ENCODE measurements around the gene BCL7A.

The BCL7A gene

GRCh38 chr12:122082621-122083356 is 61.1 kb downstream of the BCL7A start:
- no peak for ATAC-seq
- TF ChIP-seq ZNF565 (CRISPR knock-in tag; conservative IDR thresholded peaks at IDR 0.05; ENCODE audit: low read depth) (no peak), GLIS3 (CRISPR knock-in tag; IDR thresholded peaks at IDR 0.05) (no peak), CSDC2 (CRISPR knock-in tag; IDR thresholded peaks at IDR 0.05) (no peak), PATZ1 (CRISPR knock-in tag; IDR thresholded peaks at IDR 0.05; ENCODE audit: borderline replicate concordance) (no peak), TCF4 (CRISPR knock-in tag; IDR thresholded peaks at IDR 0.05; ENCODE audit: borderline replicate concordance) (no peak), RARB (CRISPR knock-in tag; IDR thresholded peaks at IDR 0.05) (no peak), ZFP30 (CRISPR knock-in tag; IDR thresholded peaks at IDR 0.05) (no peak), POU6F1 (CRISPR knock-in tag; IDR thresholded peaks at IDR 0.05; ENCODE audit: borderline replicate concordance, low read depth) (no peak), ARNTL (CRISPR knock-in tag; IDR thresholded peaks at IDR 0.05; ENCODE audit: borderline replicate concordance, low read depth) (no peak), SNAI2 (CRISPR knock-in tag; IDR thresholded peaks at IDR 0.05) (no peak), BACH2 (CRISPR knock-in tag; IDR thresholded peaks at IDR 0.05; ENCODE audit: borderline replicate concordance) (no peak), ESRRG (CRISPR knock-in tag; IDR thresholded peaks at IDR 0.05) (no peak)

GRCh38 chr12:122084857-122085405 is 63.2 kb downstream of the BCL7A start:
- TF ChIP-seq BACH2 (CRISPR knock-in tag; IDR thresholded peaks at IDR 0.05; ENCODE audit: borderline replicate concordance), result no peak
- TF ChIP-seq TCF4 (CRISPR knock-in tag; IDR thresholded peaks at IDR 0.05; ENCODE audit: borderline replicate concordance), result no peak
- TF ChIP-seq ZNF8 (CRISPR knock-in tag; IDR thresholded peaks at IDR 0.05), result no peak
- no peak for TF ChIP-seq ZFP3 (CRISPR knock-in tag; IDR thresholded peaks at IDR 0.05)
- no peak for TF ChIP-seq TSHZ2 (CRISPR knock-in tag; IDR thresholded peaks at IDR 0.05)
- TF ChIP-seq ESRRG (CRISPR knock-in tag; IDR thresholded peaks at IDR 0.05), result no peak
- no peak for TF ChIP-seq ARNTL (CRISPR knock-in tag; IDR thresholded peaks at IDR 0.05; ENCODE audit: borderline replicate concordance, low read depth)
- no peak for TF ChIP-seq ZC3H10 (CRISPR knock-in tag; IDR thresholded peaks at IDR 0.05)
- no peak for TF ChIP-seq GLIS3 (CRISPR knock-in tag; IDR thresholded peaks at IDR 0.05)
- no peak for ATAC-seq

GRCh38 chr12:122085591-122085990 is 63.9 kb downstream of the BCL7A start:
- no peak for TF ChIP-seq POU6F1 (CRISPR knock-in tag; IDR thresholded peaks at IDR 0.05; ENCODE audit: borderline replicate concordance, low read depth)
- no peak for TF ChIP-seq SNAI2 (CRISPR knock-in tag; IDR thresholded peaks at IDR 0.05)
- TF ChIP-seq CSDC2 (CRISPR knock-in tag; IDR thresholded peaks at IDR 0.05), result no peak
- TF ChIP-seq ZNF565 (CRISPR knock-in tag; conservative IDR thresholded peaks at IDR 0.05; ENCODE audit: low read depth), result no peak
- TF ChIP-seq TSHZ2 (CRISPR knock-in tag; IDR thresholded peaks at IDR 0.05), result no peak
- TF ChIP-seq OSR1 (CRISPR knock-in tag; IDR thresholded peaks at IDR 0.05), result no peak
- no peak for TF ChIP-seq ZC3H10 (CRISPR knock-in tag; IDR thresholded peaks at IDR 0.05)
- TF ChIP-seq ZFP3 (CRISPR knock-in tag; IDR thresholded peaks at IDR 0.05), result no peak
- TF ChIP-seq PPARA (CRISPR knock-in tag; IDR thresholded peaks at IDR 0.05; ENCODE audit: borderline replicate concordance), result no peak
- TF ChIP-seq BACH2 (CRISPR knock-in tag; IDR thresholded peaks at IDR 0.05; ENCODE audit: borderline replicate concordance), result no peak
- no peak for TF ChIP-seq TCF4 (CRISPR knock-in tag; IDR thresholded peaks at IDR 0.05; ENCODE audit: borderline replicate concordance)
- TF ChIP-seq TOX (CRISPR knock-in tag; IDR thresholded peaks at IDR 0.05; ENCODE audit: borderline replicate concordance), result no peak
- ATAC-seq, result no peak
